Fibroblast of upper back skin (primary cell): Measurements from ENCODE around the gene WBP1.
"Not testable (repeated sequence)": the region's sequence is repeated elsewhere in the genome, so short reads cannot be mapped to it uniquely, and the experiment has no call there.

Source experiments
- DNase-seq: peaks from one replicate; pipeline ENCODE4 v3.0.0-alpha.2; 2013

Gene WBP1

DNA sequence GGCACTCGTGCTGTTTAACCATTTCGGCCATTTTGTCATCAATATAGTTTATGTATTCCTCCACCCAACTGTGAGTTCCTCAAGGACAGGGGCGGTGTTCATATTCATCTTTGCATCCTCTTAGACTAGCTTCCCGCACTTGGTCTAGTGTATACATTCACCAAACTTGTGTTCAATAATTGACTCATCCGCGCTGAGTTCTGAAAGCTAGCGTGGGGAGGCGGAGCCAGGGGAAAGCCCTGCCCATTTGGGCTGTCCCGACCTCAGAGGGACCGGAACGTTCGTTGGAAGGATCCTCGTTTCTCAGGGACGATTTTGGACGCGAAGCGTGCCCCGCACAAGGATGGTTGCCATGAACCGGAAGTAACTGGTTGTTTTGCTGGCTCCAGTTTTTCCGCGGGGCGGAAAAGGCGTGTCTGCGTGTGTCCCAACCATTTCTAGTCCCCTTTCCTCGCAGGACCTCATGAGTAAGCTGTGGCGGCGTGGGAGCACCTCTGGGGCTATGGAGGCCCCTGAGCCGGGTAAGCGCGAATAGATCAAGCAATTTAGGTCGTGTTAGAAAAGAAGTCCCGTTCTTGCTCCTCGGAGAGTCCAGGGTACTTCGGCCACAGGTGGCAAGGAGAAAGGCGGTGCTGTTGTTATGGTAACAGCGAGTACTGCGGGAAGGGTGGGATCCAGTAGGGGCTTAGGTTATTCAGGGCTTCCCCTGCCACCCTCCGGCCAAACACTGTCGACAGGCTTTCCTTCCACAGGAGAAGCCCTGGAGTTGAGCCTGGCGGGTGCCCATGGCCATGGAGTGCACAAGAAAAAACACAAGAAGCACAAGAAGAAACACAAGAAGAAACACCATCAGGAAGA lies 3.4 kb upstream of the WBP1 start, which contains the start of gene INO80B:
TSS of gene INO80B (plus strand) at position 434 of the 858 bp plus-strand sequence. CDS start at position 464, 30 bp downstream.
- DNase-seq: peak; percentile 98

DNA sequence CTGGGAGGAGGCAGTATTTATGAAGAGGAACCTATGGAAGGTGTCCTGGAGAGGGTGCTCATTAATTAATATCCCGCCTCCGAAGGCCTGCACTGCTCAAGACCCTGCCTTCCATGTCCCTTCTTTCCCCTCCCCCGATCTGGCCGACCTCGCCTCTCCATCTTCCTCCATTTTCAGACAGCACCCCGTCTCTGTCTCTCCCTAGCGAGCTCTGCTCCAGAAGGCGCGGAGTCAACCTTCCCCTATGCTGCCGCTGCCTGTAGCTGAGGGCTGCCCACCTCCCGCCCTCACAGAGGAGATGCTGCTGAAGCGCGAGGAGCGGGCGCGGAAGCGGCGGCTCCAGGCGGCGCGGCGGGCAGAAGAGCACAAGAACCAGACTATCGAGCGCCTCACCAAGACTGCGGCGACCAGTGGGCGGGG lies 1.1 kb upstream of the WBP1 start:
- no peak for DNase-seq

DNA sequence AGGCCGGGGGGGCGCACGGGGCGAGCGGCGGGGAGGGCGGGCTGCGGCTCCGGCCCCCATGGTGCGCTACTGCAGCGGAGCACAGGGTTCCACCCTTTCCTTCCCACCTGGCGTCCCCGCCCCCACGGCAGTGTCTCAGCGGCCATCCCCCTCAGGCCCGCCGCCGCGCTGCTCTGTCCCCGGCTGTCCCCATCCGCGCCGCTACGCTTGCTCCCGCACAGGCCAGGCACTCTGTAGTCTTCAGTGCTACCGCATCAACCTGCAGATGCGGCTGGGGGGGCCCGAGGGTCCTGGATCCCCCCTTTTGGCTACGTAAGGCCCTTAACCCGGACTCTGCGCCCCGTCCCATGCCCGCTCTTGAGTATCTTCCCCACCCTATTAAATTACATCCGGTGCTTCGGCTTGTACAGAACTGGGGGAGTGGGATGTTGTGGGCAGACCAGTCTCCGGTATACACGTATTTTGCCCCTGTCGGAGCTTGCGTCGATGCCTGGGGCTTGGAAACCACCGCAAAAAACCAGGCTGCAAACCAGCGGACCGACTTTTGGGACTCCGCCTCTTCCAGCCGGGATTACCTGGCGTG lies 598 bp upstream of the WBP1 start:
- no peak for DNase-seq

DNA sequence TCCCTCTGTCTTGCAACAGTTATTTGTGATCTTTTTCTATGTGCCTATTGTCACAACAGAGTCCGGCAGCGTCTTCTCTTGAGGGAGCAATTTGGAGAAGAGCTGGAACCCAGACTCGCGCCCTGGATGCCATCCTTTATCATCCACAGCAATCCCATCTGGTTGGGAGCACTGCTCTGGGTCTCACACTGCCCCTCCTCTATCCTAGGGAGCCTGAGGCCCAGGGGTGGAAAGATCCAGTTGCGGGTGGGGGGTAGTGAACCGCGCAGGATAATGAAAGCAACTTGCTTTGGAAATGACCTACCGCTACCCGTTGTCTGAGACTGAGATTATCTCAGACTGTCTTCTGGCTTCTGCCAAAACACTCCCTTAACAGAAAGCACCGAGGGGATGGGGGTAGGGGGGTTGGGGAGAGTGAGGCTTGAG lies 713 bp downstream of the WBP1 start:
- DNase-seq: no peak

DNA sequence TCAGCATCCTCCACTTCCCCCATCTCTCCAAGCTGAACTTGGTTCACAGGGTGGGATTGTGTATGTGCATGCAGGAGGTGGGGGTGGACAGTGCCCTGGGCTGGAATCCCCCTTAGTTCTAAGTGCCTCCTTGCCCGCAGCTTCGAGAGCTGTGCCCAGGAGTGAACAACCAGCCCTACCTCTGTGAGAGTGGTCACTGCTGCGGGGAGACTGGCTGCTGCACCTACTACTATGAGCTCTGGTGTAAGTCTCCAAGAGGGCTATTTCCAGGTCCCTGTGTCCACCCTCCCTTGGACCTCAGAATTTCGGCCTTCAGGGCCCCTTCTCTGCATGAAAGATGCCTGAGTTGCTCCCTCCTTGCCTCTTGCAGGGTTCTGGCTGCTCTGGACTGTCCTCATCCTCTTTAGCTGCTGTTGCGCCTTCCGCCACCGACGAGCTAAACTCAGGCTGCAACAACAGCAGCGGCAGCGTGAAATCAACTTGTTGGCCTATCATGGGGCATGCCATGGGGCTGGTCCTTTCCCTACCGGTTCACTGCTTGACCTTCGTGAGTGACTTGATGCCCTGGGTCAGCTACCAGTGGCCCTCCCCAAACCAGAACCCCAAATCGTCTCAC lies 1.4 kb downstream of the WBP1 start:
- not testable (repeated sequence) for DNase-seq

DNA sequence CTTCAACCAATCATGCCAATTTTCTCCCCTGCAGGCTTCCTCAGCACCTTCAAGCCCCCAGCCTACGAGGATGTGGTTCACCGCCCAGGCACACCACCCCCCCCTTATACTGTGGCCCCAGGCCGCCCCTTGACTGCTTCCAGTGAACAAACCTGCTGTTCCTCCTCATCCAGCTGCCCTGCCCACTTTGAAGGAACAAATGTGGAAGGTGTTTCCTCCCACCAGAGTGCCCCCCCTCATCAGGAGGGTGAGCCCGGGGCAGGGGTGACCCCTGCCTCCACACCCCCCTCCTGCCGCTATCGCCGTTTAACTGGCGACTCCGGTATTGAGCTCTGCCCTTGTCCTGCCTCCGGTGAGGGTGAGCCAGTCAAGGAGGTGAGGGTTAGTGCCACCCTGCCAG lies 1.9 kb downstream of the WBP1 start:
- DNase-seq: not testable (repeated sequence)

DNA sequence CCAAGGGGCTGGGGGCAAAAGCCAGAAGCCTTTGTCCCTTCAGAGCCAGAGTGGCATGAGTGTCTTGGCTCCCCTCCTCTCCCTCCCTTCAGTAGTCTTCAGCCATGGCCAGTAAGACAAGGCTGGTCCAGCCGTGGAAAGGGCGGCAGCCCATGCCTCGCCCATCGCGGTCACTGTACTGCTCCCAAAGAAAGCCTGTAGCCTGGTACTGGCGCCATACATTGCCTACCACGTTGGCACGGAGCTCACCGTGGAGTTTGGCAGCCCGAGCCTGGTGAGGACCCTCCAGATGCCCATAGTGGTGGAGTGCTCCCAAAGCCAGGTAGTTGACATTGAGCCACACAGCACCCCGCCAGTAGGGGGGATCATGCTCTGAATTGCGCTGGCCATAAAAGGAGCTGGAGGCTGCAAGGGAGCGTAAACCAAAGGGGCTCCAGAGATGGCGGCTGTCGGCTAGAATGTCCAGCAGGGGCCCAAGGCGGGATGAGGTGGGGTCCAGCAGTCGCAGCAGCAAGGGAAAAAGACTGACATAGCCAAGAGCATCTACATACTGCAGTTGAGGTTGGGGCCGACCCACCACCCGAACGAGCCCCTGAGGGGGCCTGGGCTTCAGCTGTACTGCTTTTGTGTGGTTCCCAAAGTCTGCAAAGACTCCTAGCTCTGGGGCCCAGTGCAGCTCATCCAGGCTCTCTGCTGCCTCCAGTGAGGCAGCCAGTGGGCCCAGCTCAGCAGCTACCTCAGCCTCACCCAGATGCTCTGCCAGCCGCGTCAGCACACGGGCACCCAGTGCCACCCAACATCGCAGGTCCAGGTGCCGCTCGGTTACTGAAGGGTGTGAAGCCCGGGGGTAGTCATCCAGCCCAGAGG lies 3.2 kb downstream of the WBP1 start:
- no peak for DNase-seq

DNA sequence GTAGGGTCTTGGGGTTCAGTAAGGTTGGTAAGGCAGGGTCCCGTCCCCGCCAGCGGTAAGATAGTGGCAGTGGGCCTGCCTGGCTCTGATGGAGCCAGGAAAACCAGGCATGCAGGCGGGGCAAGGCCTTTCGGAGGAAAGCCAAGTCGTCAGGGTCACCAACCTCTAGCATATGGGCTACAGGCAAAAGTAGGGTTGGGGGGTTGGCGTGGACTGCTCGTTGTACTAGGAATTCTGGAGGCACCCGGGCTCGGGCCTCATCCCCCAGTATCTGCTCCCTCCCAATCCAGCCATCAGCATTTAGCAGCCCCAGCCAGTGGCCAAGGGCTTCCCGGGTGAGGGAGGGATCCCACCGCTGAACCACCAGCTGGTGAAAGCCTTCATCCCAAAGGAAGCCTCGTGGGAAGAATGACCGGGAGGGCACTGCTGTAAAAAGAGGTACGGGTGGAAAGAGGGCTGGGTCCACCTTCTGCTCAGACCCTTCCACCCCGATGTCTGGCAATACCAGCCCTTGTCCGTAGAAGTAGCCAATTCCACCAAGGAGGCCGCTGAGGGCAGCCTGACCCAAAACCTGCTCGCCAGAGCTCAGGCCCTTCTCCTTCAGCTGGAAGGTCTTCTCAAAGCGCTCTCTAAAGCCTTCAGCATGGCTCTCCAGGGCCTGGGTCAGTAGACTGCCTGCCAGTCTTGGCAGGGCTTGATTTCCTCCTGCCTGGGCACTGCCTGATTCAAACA lies 4.0 kb downstream of the WBP1 start:
- DNase-seq: no peak

DNA sequence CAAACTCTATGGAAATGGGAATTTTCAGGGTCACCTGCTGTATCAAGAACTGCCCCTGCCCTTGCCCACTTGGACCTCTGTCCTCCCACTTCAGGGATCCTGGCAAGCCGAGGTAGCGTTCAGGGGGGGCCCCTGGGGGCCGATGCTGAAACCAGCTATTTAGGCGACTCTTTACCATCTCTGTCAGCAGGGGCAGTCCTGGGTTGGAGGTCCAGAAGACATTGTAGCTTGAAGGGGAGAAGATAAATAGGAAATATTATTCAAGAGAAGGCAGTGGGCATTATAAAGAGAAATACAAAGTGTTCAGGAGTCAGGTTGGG lies 4.5 kb downstream of the WBP1 start:
- DNase-seq: no peak

DNA sequence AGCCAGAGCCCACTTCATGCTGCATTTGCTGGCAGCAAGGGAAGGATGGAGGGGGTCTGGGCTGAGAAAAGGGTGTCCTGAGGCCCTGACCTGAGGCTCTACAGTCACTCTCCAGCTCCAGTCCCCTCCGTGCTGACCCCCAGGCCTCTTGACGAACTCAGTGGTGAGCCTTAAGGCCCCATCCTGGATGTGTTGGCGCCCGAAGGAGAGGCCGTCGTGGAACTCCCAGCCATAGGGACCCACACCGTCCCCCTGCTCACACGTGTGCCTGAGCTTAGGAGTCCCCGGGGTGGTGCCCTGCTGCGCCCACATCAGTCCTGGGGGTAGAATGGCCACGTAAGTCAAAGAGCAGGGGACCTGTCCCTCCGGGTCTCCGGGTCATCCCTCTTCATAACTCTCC lies 6.2 kb downstream of the WBP1 start:
- DNase-seq: no peak

DNA sequence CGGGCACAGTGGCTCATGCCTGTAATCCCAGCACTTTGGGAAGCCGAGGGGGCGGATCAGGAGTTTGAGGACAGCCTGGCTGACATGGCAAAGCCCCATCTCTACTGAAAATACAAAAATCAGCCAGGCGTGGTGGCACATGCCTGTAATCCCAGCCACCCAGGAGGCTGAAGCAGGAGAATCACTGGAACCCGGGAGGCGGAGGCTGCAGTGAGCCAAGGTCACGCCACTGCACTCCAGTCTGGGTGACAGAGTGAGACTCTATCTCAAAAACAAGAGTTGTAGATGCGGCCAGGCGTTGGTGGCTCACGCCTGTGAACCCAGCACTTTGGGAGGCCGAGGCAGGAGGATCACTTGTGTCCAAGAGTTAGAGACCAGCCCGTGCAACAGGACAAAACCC lies 12.5 kb downstream of the WBP1 start:
- DNase-seq: not testable (repeated sequence)

DNA sequence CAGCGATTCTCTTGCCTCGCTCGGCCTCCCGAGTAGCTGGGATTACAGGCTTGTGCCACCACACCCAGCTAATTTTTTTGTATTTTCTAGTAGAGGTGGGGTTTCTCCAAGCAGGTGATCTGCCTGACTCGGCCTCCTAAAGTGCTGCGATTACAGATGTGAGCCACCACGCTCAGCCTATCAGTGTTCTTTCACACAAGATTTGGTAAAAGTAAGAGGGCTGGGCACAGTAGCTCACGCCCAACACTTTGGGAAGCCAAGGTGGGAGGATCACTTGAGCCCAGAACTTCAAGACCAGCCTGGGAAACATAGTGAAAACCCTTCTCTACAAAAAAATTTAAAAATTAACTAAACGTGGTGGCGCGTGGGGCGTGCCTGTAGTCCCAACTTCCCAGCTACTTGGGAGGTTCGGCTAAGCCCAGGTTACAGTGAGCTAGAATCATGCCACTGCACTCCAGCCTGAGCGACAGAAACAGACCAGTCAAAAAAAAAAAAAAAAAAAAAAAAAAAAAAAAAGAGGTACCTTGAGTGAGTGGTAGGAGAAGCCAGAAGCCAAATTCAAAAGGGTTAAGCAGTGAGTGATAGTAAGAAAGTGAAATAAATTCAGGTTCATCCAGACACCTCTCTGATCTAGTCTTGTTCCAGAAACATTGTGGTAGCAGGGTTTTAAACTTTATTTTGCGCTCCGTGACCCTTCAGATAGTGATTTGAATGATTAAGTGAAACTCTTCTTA lies 13.3 kb downstream of the WBP1 start:
- no peak for DNase-seq

DNA sequence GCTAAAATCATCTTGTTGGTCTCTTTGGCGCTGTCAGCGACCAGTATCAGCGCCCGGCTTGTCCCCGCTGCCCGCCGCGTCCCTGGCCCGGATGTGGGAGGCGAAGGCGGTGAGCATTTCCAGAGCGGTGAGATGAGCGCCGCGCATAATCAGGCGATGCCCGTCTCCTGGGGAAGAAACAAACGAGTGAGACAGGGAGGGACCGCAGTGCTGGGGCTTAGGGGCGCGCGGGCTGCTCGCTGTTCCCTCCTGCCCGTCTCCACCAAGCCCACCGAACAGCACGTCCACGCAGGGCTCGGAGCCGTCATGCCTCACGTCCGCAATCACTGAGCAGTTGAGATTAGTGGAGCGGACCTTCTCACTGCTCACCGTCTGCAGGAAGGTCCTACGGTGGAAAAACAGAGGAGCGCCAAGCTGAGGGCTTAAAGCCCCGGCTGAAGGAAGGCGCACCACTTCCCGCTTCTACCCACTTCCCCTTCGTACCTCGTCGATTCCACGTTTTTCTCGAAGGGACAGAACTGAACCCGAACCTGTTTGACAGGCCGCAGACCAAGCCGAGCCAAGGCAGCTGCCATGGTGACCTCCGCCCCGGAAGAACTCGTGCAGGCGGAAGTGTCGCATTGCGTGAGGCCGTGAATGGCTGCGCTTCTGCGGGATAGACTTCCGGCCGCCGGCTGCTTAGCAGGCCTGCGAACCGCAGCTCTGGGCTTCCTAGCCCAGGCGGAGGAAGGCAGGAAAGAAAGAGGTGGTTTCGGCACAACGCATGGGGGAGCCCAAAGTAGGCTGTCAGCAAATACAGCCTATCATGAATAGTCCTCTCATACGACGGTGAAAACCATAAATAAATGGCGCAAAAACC lies 14.1 kb downstream of the WBP1 start, which contains the start of gene MRPL53:
TSS of gene MRPL53 (minus strand) at position 595 of the 859 bp plus-strand sequence. CDS start at position 575, 20 bp downstream.
- DNase-seq: peak; percentile 94

DNA sequence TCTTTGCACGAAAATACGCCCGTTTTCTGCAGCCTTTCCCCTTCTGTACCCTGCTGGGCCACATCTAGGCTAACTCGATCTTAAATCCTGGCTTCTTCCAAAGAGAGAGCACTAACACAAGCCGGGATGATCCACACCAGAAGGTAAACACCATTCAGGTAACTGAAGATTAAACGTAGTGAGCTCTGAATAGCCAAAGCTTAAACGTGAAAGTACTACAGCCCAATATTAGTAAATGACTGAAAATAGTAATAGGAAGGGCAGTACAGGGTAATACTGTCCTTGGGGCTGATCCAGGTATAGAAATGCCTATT lies 14.7 kb downstream of the WBP1 start:
- DNase-seq: no peak

DNA sequence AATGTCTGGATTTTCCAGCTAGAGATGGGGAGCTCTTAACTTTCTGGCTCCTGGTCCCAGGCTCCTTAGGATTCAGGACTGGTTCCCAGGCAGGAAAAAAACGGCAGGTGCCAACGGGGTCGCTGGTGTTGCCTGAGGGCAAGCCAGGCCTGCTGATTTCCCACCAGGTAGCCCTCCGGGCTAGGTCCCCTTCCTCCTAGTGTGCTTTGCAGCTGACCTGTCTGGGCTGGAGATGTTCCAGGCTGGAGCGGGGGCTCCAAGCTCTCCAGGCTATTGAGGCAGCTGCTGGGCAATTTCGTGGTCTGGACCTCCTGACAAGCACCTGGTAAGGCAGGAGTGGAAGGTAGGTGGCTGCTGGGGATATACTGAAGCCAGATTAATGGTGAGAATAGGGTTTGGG lies 16.2 kb downstream of the WBP1 start:
- no peak for DNase-seq

DNA sequence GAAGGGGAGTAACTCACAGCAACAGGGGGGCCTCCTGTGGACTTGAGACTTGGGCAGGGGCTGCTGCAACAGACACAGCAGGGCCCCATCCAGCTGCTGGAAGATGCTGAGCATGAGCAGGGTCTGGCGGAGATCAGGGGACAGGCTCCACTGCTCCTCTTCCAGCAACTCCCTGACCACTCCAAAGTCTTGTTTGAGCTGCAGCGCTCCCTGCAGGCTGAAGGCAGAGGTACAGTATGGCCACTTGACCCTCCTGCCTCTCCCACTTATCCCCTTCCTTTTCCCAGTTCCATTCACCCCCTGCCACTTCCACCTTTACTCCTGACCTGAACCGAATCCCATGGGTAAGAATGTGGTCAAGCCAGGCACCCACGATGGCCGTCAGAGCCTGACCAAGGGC lies 16.7 kb downstream of the WBP1 start:
- no peak for DNase-seq

DNA sequence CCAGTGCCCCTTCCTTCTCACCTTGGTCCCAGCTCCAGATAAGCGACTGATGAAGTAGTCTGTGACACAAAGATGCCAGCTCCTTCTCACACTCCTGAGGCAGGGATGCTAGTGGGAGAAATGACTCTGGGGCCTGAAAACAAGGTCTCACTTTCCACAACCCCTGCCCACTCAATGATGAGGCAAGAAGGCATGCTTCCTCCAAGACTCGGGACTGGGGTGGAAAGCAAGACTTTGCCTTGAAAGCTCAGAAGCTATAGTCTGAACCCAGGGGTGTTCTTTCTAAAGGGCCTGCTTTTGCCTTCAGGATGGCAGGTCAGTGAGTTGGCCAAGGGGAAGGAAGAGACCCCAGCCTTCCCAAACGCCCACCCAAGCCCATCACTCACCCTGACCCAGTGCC lies 23.2 kb downstream of the WBP1 start:
- DNase-seq: no peak

DNA sequence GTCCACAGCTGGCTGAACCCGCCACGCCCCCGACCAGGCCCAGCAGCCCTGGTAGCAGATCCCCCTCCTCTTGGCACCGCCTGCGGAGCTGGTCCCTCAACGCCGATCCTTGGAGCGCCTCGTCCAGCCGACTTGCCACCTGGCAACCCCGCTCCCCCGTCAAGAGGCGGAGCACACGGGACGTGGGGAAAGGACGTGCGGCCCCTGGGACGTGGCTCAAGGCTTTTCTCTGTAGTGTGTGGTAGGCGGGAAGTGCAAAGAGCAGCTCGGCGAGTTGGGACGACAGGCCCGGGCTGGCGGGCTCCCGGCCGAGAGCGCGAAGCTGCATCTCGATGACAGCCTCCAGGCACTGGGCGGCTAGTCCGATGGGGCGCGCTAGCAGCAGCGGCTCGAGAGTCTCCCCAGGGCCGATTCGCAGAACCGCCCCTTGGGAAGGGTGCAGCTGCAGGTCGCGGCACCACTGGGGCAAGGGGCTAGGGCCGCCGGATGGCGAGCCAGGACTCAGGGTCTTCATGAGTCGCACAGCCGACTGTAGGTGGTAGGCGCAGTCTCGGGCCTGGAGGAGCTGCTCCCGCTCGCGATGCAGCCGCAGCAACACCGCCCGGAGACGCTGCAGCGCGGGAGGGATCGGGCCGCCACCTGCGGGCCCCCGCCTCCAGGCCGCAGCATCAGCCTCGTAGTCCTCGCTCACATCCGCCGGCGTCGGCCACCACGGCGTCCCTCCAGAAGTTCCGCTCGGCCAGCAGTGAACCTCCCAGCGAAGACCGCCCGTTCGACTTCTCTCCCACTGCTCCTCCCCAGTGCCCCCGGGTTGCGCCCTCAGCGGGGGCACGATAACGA lies 23.9 kb downstream of the WBP1 start:
- peak; percentile 36 for DNase-seq

DNA sequence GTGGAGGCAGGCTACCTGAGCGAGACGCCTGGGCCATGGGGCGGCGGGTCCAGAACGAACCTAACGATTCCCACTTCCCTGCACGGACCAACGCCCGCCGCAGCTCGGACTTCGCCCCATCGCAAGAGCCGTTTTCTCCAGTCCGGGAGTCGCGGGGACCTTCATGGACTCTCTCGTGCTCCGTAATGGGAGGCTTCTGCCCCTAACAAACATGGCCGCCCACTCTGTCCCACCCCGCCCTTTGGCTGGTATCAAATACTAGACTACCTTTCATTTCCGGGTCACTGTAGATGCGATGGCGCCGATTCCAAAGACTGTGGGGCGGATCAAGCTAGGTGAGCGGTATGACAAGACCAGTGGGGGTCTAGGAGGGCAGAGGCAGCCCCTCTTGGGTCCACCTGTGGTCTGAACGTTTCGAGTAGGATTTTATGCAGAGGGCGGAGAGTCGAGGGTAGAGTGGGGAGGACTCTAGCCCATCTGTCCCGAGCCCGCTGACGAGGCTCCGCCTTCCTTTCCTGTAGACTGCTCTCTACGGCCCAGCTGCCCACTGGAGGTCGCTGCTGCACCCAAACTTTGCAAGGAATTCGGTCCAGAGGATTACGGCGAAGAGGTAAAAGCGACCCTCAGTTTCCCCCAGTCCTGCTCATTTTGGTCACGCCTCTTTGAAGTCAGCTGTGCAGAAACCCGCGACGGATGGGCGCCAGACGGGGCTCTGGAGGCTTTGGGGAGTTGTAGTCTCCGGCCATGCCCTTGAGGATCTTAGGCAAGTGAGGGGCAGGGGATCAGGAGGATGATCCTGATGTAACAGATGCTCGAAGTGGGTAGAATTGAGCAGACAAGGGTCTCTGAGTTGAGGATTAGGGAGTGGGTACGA lies 24.8 kb downstream of the WBP1 start, which contains the start of the genes CCDC142 and TTC31:
TSS of gene CCDC142 (minus strand) at position 198 of the 874 bp plus-strand sequence. CDS start at position 37, 161 bp downstream.
TSS of gene TTC31 (plus strand) at position 281 of the 874 bp plus-strand sequence. CDS start at position 296, 15 bp downstream.
- DNase-seq: peak; percentile 94
